Thoracic aorta (tissue), 2 donors: ENCODE data around the gene CD83. TPM values are rescaled to one million over a fixed set of nuclear protein-coding genes. Genes with fewer than 3 reads are reported as not detected.

Experiments
- ATAC-seq: fragments of 150-250 bp; one replicate; pipeline ENCODE4 v1.8.0; 2017; ENCODE audit warnings: low read depth; ENCODE audit not compliant: insufficient number of reproducible peaks, low FRiP score
- DNase-seq: peaks from one replicate; pipeline ENCODE4 v3.0.0-alpha.2; 2020; ENCODE audit warnings: low spot score
- H3K27ac ChIP-seq, 2 donors: fragments of 200-600 bp; sonication (generic); 1 replicate in 1 of 2; 2 replicates in 1 of 2; pipeline ENCODE4 v1.5.1; 2016; ENCODE audit warnings: mild to moderate bottlenecking in 2 of 2, moderate library complexity in 2 of 2
- H3K27me3 ChIP-seq: fragments of 200-600 bp; sonication (generic); replicated peaks from 2 replicates; pipeline ENCODE4 v1.6.0; 2016; ENCODE audit warnings: mild to moderate bottlenecking; ENCODE audit not compliant: insufficient read depth
- H3K36me3 ChIP-seq: fragments of 200-600 bp; sonication (generic); one replicate; pipeline ENCODE4 v1.5.1; 2016
- H3K4me1 ChIP-seq, 2 donors: fragments of 200-600 bp; sonication (generic); 1 replicate in 1 of 2; 2 replicates in 1 of 2; pipeline versions ENCODE4 v1.5.1 to v1.6.0; 2016; ENCODE audit warnings: low read depth in 2 of 2, mild to moderate bottlenecking in 1 of 2; ENCODE audit not compliant: control insufficient read depth in 1 of 2
- H3K4me3 ChIP-seq: fragments of 200-600 bp; sonication (generic); 2 replicates; pipeline ENCODE4 v1.5.1; 2016; ENCODE audit warnings: mild to moderate bottlenecking
- H3K9me3 ChIP-seq: fragments of 200-600 bp; sonication (generic); 2 replicates; pipeline ENCODE4 v1.5.1; 2016
- CTCF ChIP-seq: fragments of 200-600 bp; sonication (generic); IDR thresholded peaks from one replicate; pipeline ENCODE4 v1.5.1; 2019; ENCODE audit warnings: antibody characterized with exemption
- total RNA-seq, 2 donors: library from RNA; depleted of rRNA; stranded (reverse); fragments of >200 nt; gene quantifications; one replicate each; pipeline versions ENCODE4 v1.1.0 to v1.2.3, GENCODE V29; 2016

The CD83 gene
- total RNA-seq, 2 donors from 2014 or later, result 1.1 to 8.0 TPM

GRCh38 chr6:14129575-14129974, 12.0 kb downstream of the CD83 start:
- Histone ChIP-seq H3K4me3 (no peak overlapping the region), H3K4me1 (peaks cover 0 to 14% of the 10 kb centered on the region in 2 donors), H3K27ac (no peak overlapping the region), H3K27me3 (no peaks in the 10 kb centered on the region), H3K9me3 (no peaks in the 10 kb centered on the region), H3K36me3 (no peaks in the 10 kb centered on the region)
- DNase-seq (no peak), ATAC-seq (no peak)
- TF ChIP-seq CTCF, result peak; percentile 51

DNA sequence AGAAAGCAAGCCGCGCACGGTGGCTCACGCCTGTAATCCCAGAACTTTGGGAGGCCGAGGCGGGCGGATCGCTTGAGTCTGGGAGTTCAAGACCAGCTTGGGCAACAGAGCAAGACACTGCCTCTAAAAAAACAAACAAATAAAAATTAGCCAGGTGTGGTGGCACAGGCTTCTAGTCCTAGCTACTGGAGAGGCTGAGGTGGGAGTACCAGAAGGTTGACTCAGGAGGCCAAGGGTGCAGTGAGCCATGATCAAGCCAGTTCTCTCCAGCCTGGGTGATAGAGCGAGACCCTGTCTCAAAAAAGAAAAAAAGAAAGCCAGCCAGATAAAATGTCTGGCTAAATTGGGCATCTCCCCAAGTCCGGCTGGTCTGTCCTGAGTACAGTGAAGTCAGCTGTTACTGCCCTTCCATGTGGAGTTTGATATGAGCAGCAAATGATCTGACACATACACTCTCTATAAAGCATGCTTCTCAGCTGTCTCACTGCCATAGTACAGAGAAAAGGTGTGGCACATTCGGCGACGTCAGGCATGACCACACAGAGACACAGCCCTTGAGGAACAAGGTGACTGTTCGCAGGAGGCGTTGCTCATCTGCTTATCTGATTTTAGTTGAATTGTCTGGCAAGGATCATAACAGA, 13.0 kb downstream of the CD83 start:
- DNase-seq, result no peak
- Histone ChIP-seq H3K27me3 (no peaks in the 10 kb centered on the region), H3K27ac (no peak overlapping the region), H3K4me1 (peaks cover 0 to 14% of the 10 kb centered on the region in 2 donors), H3K4me3 (no peak overlapping the region), H3K36me3 (no peaks in the 10 kb centered on the region), H3K9me3 (no peaks in the 10 kb centered on the region)
- TF ChIP-seq CTCF, result no peak
- no peak for ATAC-seq

GRCh38 chr6:14131579-14131978, 14.0 kb downstream of the CD83 start:
- no peak for TF ChIP-seq CTCF
- DNase-seq (no peak), ATAC-seq (no peak)
- H3K9me3 ChIP-seq, result no peaks in the 10 kb centered on the region
- no peak overlapping the region for H3K4me3 ChIP-seq
- no peak overlapping the region for H3K27ac ChIP-seq
- no peaks in the 10 kb centered on the region for H3K36me3 ChIP-seq
- H3K27me3 ChIP-seq, result no peaks in the 10 kb centered on the region
- H3K4me1 ChIP-seq, result peaks cover 0 to 14% of the 10 kb centered on the region in 2 donors

- no peak overlapping the region for H3K4me3 ChIP-seq
- no peak for DNase-seq
- no peaks in the 10 kb centered on the region for H3K36me3 ChIP-seq
- H3K9me3 ChIP-seq, result no peaks in the 10 kb centered on the region
- H3K27ac ChIP-seq, result no peak overlapping the region
- TF ChIP-seq CTCF, result no peak
- no peak for ATAC-seq
- no peaks in the 10 kb centered on the region for H3K27me3 ChIP-seq
- H3K4me1 ChIP-seq, result peaks cover 0 to 12% of the 10 kb centered on the region in 2 donors
Measured at GRCh38 chr6:14132244-14132920, 14.8 kb downstream of the CD83 start.

DNA sequence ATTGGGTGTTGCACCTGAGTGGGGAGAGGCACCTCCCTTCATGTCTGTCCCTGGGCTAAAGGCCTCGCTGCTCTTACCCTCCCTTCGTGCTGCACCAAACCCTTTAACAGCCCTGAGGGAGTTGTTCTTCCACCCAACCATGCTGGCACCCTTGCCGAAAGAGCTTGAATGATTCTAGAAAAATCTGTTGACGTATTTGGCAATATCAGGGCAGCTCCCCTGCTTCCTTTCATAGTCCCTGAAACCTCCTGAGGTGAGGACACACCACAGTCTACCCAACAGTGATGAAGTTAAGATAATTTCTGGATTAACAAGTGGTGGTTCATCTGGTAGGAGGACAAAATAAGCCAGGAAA, 15.3 kb downstream of the CD83 start:
- Histone ChIP-seq H3K9me3 (no peaks in the 10 kb centered on the region), H3K4me1 (peaks cover 0 to 7% of the 10 kb centered on the region in 2 donors), H3K27me3 (no peaks in the 10 kb centered on the region), H3K36me3 (no peaks in the 10 kb centered on the region), H3K4me3 (no peak overlapping the region), H3K27ac (no peak overlapping the region)
- no peak for TF ChIP-seq CTCF
- DNase-seq (no peak), ATAC-seq (no peak)
